GM18505 (cell line): Measurements from ENCODE around the gene ZNHIT2.

Experiments used
- ATAC-seq: cut with Tn5 transposase; IDR thresholded peaks from one replicate; pipeline ENCODE4 v1.9.1; 2021; ENCODE audit not compliant: unreplicated experiment
- POLR2A ChIP-seq: IDR thresholded peaks from 4 replicates; pipeline ENCODE4 v1.6.1; 2011; ENCODE audit warnings: borderline replicate concordance; ENCODE audit not compliant: insufficient read depth, insufficient read length; ENCODE audit errors: extremely low read depth

The ZNHIT2 gene

DNA sequence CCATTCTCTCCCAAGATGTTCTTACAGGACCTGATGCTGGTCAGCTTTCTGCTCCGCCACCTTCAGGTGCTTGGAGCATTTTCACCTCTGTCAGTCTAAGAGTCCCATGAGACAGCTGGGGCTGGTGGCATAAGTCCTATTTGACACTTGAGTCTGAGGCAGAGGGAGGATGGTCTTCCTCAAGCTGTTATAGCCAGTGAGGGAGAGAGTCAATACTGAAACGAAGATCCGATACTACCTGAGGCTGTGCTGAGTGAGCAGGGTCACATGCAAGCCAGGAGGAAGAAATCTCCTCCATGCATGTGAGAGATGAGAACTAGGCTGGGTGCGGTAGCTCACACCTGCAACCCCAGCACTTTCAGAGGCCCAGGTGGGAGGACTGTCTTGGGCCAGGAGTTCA is 27.9 kb downstream of the ZNHIT2 start:
- no peak for TF ChIP-seq POLR2A
- no peak for ATAC-seq

DNA sequence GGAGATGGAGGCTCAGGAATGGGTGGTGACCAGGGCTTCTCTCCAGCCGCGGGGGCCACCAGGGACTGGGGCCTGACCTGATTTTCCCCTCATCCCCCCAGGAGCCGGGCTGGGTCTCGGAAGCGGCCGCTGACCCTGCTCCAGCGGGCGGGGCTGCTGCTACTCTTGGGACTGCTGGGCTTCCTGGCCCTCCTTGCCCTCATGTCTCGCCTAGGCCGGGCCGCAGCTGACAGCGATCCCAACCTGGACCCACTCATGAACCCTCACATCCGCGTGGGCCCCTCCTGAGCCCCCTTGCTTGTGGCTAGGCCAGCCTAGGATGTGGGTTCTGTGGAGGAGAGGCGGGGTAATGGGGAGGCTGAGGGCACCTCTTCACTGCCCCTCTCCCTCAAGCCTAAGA is 29.7 kb downstream of the ZNHIT2 start:
- TF ChIP-seq POLR2A = no peak
- ATAC-seq = no peak

DNA sequence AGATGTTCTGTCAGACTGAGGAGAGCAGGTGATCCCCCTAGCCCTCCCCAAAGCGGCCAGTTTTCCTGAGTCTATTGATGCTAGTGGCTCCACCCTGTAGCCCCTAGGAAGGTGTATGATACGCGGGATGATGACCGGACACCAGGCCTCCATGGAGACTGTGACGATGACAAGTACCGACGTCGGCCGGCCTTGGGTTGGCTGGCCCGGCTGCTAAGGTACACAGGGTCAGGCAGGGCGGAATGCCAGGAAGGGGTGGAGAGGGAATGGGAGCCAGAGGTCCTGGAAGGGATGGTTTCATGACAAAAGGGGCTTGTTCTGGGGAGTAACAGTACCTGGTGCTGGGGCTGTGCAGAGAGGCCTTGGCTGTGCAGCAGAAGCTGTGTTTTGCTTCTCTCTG is 30.3 kb downstream of the ZNHIT2 start:
- no peak for TF ChIP-seq POLR2A
- ATAC-seq = no peak

DNA sequence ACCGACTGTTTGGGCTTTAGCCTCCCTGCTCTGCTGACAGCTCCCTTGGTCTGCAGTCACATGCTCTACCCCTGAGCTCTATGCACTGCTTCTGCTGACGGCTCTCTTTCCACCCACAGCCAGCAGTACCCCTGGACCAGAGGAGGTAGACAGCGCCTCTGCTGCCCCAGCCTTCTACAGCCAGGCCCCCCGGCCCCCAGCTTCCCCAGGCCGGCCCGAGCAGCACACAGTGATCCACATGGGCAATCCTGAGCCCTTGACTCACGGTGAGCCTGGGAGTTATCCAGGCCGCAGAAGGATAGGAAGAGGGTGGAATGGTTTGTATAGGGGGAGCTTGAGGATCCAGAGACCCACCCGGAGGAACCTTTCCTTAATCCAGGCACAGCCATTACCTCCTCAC is 30.7 kb downstream of the ZNHIT2 start:
- TF ChIP-seq POLR2A = no peak
- no peak for ATAC-seq

DNA sequence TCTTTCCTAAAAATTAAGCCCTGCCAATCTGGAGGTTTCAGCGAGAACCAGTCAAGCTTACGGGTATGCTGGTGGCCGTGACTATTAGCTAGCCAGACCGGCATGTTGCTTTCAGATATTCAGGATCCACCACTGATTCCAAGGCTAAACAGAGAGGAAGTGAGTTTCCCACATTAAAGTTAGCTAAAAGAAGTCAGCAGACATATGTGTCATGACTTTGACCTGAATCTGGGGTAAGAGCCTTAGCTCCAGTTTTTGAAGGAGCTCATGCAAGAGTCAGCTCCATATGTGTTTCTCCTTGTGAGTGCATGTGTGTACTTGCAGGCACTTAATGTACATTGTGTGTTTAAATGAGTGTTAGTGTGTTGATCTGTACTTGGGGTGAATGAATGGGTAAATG is 32.1 kb downstream of the ZNHIT2 start:
- no peak for ATAC-seq
- no peak for TF ChIP-seq POLR2A

DNA sequence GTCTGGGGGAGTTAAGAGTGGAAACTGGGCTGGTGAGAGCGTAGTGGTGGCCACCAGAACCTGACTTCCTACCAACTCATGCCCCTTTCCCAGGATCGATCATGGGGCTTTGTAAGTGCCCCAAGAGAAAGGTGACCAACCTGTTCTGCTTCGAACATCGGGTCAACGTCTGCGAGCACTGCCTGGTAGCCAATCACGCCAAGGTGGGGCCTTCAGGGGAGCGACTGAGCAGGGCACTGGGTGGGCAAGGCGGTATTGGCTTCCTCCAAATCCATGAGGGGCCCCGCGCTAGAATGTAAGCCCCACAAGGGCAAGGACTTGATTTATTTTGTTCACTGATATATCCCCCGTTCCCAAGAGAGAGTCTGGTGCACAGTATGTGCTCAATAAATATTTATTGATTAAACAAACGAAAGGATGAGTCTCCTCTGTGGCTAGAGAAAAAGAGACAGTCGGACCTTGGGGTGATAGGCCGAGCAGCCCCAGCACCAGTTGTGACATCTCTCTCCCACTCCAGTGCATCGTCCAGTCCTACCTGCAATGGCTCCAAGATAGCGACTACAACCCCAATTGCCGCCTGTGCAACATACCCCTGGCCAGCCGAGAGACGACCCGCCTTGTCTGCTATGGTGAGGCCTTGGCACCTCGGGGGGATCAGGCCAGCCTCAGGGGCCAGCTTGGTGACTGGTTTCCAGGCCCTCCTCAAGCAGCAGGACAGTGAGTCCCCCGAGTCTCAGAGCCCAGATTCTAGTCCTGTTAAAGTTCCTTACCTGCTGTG is 32.7 kb downstream of the ZNHIT2 start:
- no peak for TF ChIP-seq POLR2A
- ATAC-seq = peak; percentile 17

DNA sequence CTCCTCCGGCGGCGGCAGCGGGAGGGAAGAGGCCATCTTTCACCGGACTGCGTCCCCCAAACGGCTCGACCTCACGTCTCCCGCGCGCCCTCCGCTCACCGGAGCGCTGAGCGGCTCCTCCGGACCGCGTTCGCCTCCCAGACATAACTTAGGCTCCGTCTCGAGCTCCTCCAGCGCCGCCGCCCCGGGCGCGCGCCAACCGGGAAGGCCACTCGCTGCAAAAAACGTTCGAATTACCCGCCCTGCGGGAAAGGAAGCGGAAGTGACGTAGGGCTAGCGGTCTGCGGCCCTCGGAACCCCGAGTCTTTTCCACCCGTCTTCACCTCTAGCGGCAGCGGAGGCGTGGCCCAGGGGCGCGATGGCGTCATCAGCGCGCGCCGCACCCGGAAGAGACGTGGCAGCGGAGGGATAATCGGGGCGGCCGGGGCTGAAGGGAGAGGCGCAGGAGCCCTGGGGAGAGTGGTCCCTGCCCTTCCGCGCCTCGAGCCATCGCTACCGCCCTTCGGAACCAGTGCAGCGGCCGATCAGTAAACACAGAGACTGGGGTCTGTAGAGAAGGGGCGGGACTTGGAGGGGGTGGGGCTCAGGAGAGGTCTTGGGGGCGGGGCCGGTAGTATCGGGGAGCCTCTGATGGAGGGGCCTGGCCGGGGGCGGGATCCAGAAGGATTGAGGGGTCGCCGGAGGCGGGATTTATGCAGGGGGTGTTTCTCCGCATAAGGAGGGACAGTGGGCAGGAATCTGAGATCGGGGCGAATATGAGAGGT is 33.5 kb downstream of the ZNHIT2 start, which contains the start of the genes CDCA5 and ZFPL1:
Gene CDCA5, minus strand, starts transcription at position 207 of the 764 bp plus-strand sequence. Its CDS starts 62 bp downstream, at position 145.
Gene ZFPL1, plus strand, starts transcription at position 389 of the 764 bp plus-strand sequence. CDS start 477 bp downstream, outside the sequence.
- peak; percentile 84 for ATAC-seq
- TF ChIP-seq POLR2A = peak; percentile 86

DNA sequence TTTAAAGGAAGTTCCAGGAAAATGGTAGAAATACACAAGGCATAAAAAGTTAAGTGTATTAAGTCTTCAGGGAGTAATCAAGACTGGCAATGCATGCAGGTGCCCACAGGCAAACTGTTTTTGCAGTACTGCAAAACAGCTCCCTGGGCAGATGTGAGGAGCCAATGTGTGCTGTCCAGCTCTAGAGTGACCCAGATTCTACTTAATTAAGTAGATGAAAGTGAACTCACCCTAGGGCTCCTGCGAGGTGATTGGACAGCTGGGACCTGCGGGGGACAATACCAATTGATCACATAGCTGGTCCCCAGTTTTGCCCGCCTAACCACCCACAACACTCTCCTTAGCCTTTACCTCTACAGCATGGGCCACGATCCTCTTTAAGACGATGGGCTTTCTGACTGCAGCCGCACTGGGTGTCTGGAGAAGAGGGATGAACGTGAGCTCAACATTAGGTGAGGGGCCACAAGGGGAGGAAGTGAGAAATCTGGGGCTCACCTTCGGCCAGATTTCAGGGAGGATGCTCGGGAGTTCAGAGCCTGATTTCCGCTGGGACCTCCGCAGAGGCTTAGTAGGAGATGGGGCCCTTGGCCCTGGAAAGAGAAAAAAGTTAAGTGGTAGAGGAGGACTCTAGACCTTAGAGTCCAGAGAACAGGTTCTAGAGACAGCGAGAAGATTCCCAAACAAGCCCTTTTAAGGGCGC is 34.2 kb downstream of the ZNHIT2 start:
- no peak for ATAC-seq
- no peak for TF ChIP-seq POLR2A

- TF ChIP-seq POLR2A = no peak
- ATAC-seq = no peak
Observed at GRCh38 chr11:65078786-65079342, 38.6 kb downstream of the ZNHIT2 start.

DNA sequence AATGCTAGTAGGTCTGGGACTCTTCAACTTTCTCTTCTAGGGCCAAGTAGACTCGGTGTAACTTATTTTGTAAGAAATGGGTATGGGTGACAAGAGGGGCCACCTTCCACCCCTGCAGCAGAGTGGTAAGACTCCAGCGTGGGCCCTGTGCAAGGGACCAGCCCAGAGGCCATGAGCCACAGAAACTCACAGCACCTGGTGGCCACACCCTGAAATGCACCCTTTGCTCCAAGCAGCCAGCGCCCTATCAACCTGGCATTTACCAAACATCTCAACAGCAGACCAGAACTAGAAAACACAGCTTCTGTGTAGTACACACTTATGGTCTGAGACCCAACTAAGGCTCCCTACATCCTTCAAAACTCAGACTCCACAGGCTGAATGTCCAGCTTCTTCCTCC is 39.4 kb downstream of the ZNHIT2 start:
- peak; percentile 24 for TF ChIP-seq POLR2A
- ATAC-seq = no peak

- ATAC-seq = no peak
- TF ChIP-seq POLR2A = no peak
Observed at GRCh38 chr11:65077451-65077850, 40.0 kb downstream of the ZNHIT2 start.

DNA sequence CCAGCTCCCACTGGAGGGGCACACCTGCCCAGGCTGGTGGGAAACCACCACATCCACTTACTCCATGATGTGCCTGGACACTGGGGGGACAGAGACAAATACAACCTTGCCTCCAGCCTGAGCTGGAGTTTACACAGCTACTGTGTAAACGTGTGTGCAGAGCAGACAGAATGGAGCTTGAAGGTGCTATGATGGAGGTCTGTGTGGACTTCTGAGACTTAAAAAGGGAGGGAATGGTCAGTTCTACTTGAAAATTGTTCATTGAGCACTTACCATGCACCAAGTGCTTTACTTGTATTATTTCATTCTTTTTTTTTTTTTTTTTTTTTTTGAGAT is 44.9 kb downstream of the ZNHIT2 start:
- TF ChIP-seq POLR2A = no peak
- no peak for ATAC-seq
